Frontal cortex (tissue), 4 donors: ENCODE results near the gene AK9. TPM values are rescaled to one million over a fixed set of nuclear protein-coding genes. Genes with fewer than 3 reads are reported as not detected.
"Not testable (repeated sequence)": the region's sequence is repeated elsewhere in the genome, so short reads cannot be mapped to it uniquely, and the experiment has no call there.

ENCODE experiments used
- DNase-seq, 2 donors: peaks; one replicate each; pipeline ENCODE4 v3.0.0; 2012; ENCODE audit warnings: low spot score in 2 of 2
- FAIRE-seq: peaks from 2 replicates; lab custom pipeline; 2012; peaks lifted over from hg19 to GRCh38; lab: Jason Lieb, UNC
- total RNA-seq: library from RNA; depleted of rRNA; stranded (reverse); fragments of >200 nt; gene quantifications from one replicate; pipeline ENCODE4 v1.2.3, GENCODE V29; 2014
- donor health status: control.
- donor health status: control.
- donor health status: control.

AK9 gene
- total RNA-seq, 1 donor from 2014 or later, result 80.3 TPM

- FAIRE-seq, result no peak
- no peak for DNase-seq
Observed at GRCh38 chr6:109521080-109521479, 169.9 kb downstream of the AK9 start.

- not testable (repeated sequence) for DNase-seq, FAIRE-seq
Observed at GRCh38 chr6:109519647-109520046, 171.4 kb downstream of the AK9 start.

DNA sequence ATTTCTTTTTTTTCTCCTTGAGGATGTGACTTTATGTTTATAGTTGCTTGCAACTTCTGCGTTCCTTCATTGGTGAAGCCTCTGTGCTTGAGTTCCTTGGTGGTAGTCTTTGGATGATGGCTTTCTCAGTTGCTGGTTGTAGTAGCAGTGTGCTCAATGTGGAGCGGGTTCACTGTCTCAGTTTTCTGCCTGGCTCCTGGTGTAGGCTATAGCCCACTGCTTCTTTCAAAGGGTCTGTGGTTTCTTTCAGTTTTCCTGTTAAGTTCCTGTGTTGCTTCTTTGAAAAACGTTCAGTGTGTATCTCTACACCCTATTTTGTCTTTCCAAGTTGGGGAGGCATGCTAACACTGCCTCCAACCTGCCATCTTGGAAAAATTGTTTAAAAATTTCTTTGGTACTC is 174.1 kb downstream of the AK9 start:
- DNase-seq (no peak), FAIRE-seq (no peak)

GRCh38 chr6:109515781-109516409 is 175.1 kb downstream of the AK9 start:
- DNase-seq (no peak), FAIRE-seq (no peak)

- FAIRE-seq, result no peak
- no peak for DNase-seq
Observed at GRCh38 chr6:109514946-109515345, 176.1 kb downstream of the AK9 start.

- no peak for FAIRE-seq
- no peak for DNase-seq
Observed at GRCh38 chr6:109513571-109514071, 177.4 kb downstream of the AK9 start.

- no peak for DNase-seq
- no peak for FAIRE-seq
Observed at GRCh38 chr6:109512271-109512817, 178.7 kb downstream of the AK9 start.

DNA sequence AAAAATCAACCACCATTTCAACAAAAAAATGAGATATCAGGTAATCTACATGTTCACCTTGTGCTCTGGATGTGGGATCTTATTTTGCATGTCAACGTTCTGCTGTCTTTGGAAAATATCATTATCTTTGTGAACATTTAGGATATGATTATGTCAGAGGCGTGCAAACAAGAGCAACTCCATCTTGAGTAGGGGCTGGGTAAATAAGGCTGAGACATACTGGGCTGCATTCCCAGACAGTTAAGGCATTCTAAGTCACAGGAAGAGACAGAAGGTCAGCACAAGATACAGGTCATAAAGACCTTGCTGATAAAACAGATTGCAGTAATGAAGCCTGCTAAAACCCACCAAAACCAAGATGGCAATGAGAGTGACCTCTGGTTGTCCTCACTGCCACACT is 179.2 kb downstream of the AK9 start:
- DNase-seq (no peak), FAIRE-seq (no peak)

DNA sequence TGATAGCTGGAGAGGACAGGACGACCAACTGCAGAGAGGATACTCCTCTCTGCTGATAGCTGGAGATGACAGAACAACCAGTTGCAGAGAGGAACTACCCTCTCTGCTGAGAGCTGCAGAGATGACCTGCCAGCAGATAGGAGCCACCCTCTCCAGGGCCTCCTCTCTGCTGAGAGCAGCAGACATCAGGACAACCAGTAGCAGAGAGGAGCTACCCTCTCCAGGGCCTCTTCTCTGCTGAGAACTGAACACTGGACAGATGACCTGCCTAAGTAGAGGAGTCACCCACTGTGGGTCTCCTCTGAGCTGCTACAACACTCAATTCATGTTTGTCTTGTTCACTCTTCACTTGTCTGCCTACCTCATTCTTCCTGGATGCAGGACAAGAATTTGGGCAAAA is 180.6 kb downstream of the AK9 start:
- DNase-seq, result no peak
- FAIRE-seq, result no peak

DNA sequence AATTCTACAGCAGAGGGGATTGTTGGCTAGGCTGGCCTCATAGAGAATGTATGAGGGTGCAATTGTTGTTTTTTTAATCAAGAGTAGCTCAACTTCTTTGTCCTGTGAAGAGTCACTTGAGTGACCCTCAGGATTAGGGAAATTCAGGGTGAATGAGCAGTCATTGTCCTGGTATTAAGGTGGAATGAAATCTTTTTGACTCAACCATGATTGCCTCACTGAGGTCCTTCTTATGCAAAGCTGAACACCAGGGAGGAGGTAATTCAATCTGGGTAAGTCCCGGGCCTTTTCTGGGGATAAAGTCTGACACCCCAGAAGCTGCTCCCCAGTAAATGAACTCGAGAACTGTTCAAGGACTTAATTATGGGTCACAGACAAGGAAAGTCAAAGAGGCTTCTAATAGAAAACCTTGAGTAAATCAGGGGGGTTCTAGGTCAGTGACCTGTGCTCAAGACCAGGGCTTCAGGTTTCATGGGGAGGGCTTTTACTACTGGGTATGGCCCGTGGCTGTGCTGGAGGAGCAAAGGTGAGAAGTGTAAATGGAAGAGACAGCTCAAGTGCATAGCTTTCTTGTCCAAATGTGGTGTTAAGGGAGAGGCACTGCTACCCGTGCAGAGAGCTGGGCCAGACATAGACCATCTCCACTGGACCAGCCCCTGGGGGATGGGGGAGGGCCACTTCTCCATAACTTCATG is 182.7 kb downstream of the AK9 start:
- DNase-seq, result no peak
- FAIRE-seq, result no peak

DNA sequence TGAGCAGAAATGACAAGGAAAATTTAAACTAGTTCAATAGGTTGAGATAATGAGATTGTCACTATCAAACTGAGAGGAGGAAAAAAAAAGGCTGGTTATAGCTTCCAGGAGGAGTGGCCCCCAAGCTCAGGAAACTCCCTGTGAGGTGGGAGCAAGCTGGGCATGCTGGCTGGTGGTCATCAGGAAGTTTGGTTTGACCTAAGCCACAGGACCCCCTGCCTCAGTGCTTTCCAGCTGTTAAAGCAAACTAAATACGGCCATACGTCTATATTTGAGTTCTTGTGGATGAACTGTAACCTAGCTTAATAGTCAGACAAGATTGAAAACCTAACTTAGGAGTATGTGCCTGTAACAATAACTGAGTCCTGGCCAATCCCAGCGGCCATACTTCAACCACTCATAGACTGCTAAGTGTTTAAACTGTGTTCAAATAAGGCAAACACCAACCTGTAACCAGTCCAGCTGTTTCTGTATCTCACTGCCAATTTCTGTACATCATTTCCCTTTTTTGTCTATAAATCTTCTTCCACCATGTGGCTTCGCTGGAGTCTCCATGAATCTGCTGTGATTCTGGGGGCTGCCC is 183.4 kb downstream of the AK9 start:
- DNase-seq, result no peak
- no peak for FAIRE-seq

GRCh38 chr6:109506841-109507240 is 184.2 kb downstream of the AK9 start:
- DNase-seq (no peak), FAIRE-seq (no peak)

DNA sequence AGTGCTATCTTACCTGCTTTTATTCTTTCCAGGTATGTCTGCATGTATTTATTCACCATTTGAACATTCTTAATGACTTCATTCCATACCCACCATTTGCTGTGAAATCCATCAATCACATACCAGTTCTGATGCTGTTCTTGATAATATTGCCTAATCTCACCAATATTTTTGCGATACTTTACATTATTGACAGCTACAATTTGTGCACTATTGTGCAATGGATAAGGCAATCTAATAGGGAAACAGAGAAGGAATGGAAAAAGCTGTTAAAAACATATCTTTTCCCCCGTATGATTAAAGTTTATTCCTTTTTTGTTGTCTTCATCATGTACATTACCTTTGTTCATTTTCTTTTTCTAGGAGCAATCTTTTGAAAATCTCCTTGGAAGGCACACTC is 184.7 kb downstream of the AK9 start:
- FAIRE-seq (no peak), DNase-seq (no peak)

GRCh38 chr6:109503327-109504224 is 187.4 kb downstream of the AK9 start:
- FAIRE-seq, result no peak

GRCh38 chr6:109498936-109499335 is 192.1 kb downstream of the AK9 start:
- no peak for FAIRE-seq
- no peak for DNase-seq

More at GRCh38 chr6:109503327-109504224, 187.4 kb downstream of the AK9 start:
- no peak for DNase-seq

GRCh38 chr6:109498052-109498451 is 192.9 kb downstream of the AK9 start:
- FAIRE-seq, result no peak
- no peak for DNase-seq

- FAIRE-seq, result no peak
- DNase-seq, result no peak
Observed at GRCh38 chr6:109496036-109496772, 194.8 kb downstream of the AK9 start.

DNA sequence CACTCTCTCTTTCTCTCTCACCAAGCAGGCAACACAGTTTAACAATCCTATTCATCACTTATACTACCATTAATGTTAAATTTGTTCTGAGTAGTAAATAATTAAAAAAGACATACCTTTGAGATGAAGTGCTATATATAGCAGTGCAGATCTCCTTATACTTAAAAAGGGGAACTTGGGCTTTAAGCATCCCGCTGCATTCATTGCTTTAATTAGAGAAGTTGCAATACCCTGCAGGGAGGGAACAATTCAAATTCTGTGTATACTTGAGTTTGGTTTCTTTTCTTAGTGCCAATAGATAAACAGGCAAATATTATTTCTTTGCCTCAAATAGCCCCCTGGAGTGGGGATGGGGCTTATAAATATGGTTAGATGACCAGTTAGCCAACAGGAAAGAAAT is 197.1 kb downstream of the AK9 start:
- FAIRE-seq (no peak), DNase-seq (no peak)

GRCh38 chr6:109491207-109491938 is 199.6 kb downstream of the AK9 start:
- no peak for DNase-seq
- no peak for FAIRE-seq
